Loucy (cell line): Measurements from ENCODE around the gene NELL2.

Experiments used
- H2AFZ ChIP-seq: fragments of 200-600 bp; sonication (generic); 2 replicates; pipeline ENCODE4 v1.6.0; 2016; ENCODE audit warnings: antibody characterized with exemption, mild to moderate bottlenecking, low read length, moderate library complexity
- H3F3A ChIP-seq: fragments of 200-600 bp; 2 replicates; pipeline ENCODE4 v1.6.0; 2016; ENCODE audit warnings: antibody characterized with exemption, low read depth, mild to moderate bottlenecking
- H3K27me3 ChIP-seq: fragments of 200-600 bp; sonication (generic); 2 replicates; pipeline ENCODE4 v1.6.1; 2014; ENCODE audit warnings: low read length, mild to moderate bottlenecking; ENCODE audit not compliant: insufficient read depth, poor library complexity, severe bottlenecking
- H3K36me3 ChIP-seq: fragments of 200-600 bp; sonication (generic); 2 replicates; pipeline ENCODE4 v1.6.1; 2016; ENCODE audit warnings: low read length; ENCODE audit not compliant: insufficient read depth
- H3K4me1 ChIP-seq: fragments of 200-600 bp; sonication (generic); 2 replicates; pipeline ENCODE4 v1.5.1; 2014; ENCODE audit warnings: low read length, mild to moderate bottlenecking; ENCODE audit not compliant: insufficient read depth, poor library complexity, severe bottlenecking
- H3K4me2 ChIP-seq: fragments of 200-600 bp; sonication (generic); 2 replicates; pipeline ENCODE4 v1.6.0; 2014; ENCODE audit warnings: antibody characterized with exemption, low read length, low read depth, mild to moderate bottlenecking; ENCODE audit not compliant: poor library complexity, severe bottlenecking
- H3K4me3 ChIP-seq: fragments of 200-600 bp; sonication (generic); 2 replicates; pipeline ENCODE4 v1.5.1; 2014; ENCODE audit warnings: low read length, mild to moderate bottlenecking, mixed read lengths; ENCODE audit not compliant: poor library complexity, severe bottlenecking
- H3K79me2 ChIP-seq: fragments of 200-600 bp; sonication (generic); 2 replicates; pipeline ENCODE4 v1.6.1; 2014; ENCODE audit warnings: low read length; ENCODE audit not compliant: insufficient read depth
- H3K9ac ChIP-seq: fragments of 200-600 bp; sonication (generic); 2 replicates; pipeline ENCODE4 v1.6.0; 2014; ENCODE audit warnings: mild to moderate bottlenecking, low read depth, low read length, moderate library complexity; ENCODE audit not compliant: poor library complexity, severe bottlenecking
- H3K9me2 ChIP-seq: fragments of 200-600 bp; sonication (generic); replicated peaks from 2 replicates; pipeline ENCODE4 v1.6.1; 2016; ENCODE audit warnings: low read depth, low read length, mixed read lengths
- H3K9me3 ChIP-seq: fragments of 200-600 bp; sonication (generic); 2 replicates; pipeline ENCODE4 v1.6.1; 2014; ENCODE audit warnings: mild to moderate bottlenecking, antibody characterized with exemption, low read length, low read depth; ENCODE audit not compliant: insufficient read depth
- H4K20me1 ChIP-seq: fragments of 200-600 bp; sonication (generic); 2 replicates; pipeline ENCODE4 v1.6.0; 2014; ENCODE audit warnings: antibody characterized with exemption, low read length, mild to moderate bottlenecking; ENCODE audit not compliant: insufficient read depth, poor library complexity, severe bottlenecking
- EZH2phosphoT487 ChIP-seq: fragments of 200-600 bp; IDR thresholded peaks from 2 replicates; pipeline ENCODE4 v1.6.1; 2018; ENCODE audit warnings: antibody characterized with exemption, mild to moderate bottlenecking, moderate library complexity, borderline replicate concordance
- TF ChIP-seq, protein P1 (sequence below): fragments of 200-600 bp; sonication (generic); conservative IDR thresholded peaks from 2 replicates; pipeline ENCODE4 v1.5.1; 2014; ENCODE audit warnings: mild to moderate bottlenecking, antibody characterized with exemption, low read length

NELL2 gene

DNA sequence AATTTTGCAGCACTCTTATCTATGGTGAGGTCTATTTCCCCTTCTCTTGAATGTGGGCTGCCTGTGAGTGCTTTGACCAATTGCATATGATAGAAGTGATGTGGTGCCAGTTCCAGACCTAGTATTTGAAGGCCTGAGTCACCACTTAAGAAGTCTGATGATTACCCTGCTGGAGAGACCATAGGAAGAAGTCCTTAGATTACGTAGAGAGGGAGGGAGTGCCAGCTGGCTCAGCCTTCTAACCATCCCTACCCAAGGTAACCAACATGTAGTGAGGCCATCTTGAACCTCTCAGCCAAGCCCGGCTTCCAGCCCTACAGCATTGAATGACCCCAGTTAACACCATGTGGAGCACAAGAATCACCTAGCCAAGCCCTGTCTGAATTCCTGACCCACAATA is 166.9 kb downstream of the NELL2 start:
- Histone ChIP-seq H3K4me3 (no peak overlapping the region), H3K4me2 (no peak overlapping the region), H3K9ac (no peak overlapping the region), H3K9me2 (no peaks in the 10 kb centered on the region), H3K4me1 (no peaks in the 10 kb centered on the region), H3F3A (no peaks in the 10 kb centered on the region), H3K27me3 (no peaks in the 10 kb centered on the region), H3K9me3 (no peaks in the 10 kb centered on the region), H3K79me2 (no peaks in the 10 kb centered on the region), H4K20me1 (no peaks in the 10 kb centered on the region), H2AFZ (no peak overlapping the region), H3K36me3 (no peaks in the 10 kb centered on the region)
- no peak for TF ChIP-seq EZH2phosphoT487
- TF ChIP-seq, protein P1, sequence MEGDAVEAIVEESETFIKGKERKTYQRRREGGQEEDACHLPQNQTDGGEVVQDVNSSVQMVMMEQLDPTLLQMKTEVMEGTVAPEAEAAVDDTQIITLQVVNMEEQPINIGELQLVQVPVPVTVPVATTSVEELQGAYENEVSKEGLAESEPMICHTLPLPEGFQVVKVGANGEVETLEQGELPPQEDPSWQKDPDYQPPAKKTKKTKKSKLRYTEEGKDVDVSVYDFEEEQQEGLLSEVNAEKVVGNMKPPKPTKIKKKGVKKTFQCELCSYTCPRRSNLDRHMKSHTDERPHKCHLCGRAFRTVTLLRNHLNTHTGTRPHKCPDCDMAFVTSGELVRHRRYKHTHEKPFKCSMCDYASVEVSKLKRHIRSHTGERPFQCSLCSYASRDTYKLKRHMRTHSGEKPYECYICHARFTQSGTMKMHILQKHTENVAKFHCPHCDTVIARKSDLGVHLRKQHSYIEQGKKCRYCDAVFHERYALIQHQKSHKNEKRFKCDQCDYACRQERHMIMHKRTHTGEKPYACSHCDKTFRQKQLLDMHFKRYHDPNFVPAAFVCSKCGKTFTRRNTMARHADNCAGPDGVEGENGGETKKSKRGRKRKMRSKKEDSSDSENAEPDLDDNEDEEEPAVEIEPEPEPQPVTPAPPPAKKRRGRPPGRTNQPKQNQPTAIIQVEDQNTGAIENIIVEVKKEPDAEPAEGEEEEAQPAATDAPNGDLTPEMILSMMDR = no peak

DNA sequence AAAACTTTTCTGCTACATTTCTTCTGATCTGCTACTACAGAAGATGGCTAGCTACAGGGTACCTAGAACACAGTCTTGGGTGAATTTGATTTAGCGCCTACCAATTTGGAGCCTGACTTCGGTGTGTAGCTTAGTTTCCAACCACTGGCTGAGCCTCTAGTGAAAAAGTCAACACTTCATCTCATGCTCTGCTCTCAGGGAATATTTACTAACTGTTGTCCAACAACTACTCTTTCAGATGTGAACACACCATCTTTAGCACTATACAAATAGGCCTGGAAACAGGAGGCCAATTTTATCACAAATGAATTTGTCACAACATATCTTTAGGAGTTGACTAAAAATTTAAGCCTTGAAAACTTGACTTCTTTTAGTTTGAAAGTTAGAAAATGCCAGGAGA is 167.9 kb downstream of the NELL2 start:
- Histone ChIP-seq H3K9me3 (no peaks in the 10 kb centered on the region), H3F3A (no peaks in the 10 kb centered on the region), H3K79me2 (no peaks in the 10 kb centered on the region), H3K9me2 (no peaks in the 10 kb centered on the region), H4K20me1 (no peaks in the 10 kb centered on the region), H3K9ac (no peak overlapping the region), H3K4me3 (no peak overlapping the region), H3K36me3 (no peaks in the 10 kb centered on the region), H3K4me2 (no peak overlapping the region), H3K4me1 (no peaks in the 10 kb centered on the region), H2AFZ (no peak overlapping the region), H3K27me3 (no peaks in the 10 kb centered on the region)
- TF ChIP-seq, protein P1 = no peak
- TF ChIP-seq EZH2phosphoT487 = no peak

DNA sequence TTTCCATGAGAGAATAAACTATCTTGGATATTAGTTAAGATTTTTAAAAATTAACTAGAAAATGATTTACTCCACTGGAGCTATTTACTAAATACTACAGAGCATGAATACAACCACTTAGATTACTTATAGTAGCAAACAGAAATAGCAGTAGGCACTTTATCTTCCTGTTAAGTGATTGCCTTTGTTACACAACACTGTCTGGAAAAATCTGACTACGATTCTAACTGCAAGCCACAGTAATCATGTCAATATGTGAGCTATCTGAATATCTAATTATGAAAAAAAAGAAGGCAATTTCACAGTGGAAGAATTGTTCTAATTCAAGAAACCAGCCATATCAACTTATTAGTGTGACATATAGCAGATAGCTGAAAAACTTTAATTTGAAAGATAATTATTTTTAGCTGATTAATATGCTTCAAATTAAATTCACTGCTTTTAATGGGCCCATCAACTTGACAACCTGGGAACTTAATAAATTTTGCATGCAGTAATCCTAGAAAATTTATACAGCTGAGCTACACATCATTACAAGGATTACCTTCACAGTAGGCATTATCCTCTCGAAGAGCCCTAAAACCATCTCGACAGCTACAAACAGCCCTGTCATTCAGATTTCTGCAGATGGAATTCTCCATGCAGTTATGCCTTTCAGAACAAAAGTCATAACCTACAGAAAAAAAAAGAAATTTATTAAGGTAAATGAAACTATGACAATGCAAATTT is 172.8 kb downstream of the NELL2 start:
- Histone ChIP-seq H3F3A (no peaks in the 10 kb centered on the region), H3K9ac (no peak overlapping the region), H3K4me3 (no peak overlapping the region), H3K9me3 (no peaks in the 10 kb centered on the region), H3K79me2 (no peaks in the 10 kb centered on the region), H3K27me3 (no peaks in the 10 kb centered on the region), H3K9me2 (no peaks in the 10 kb centered on the region), H4K20me1 (no peaks in the 10 kb centered on the region), H3K4me2 (no peak overlapping the region), H3K36me3 (no peaks in the 10 kb centered on the region), H2AFZ (no peak overlapping the region), H3K4me1 (no peaks in the 10 kb centered on the region)
- no peak for TF ChIP-seq EZH2phosphoT487
- TF ChIP-seq, protein P1 = no peak
